CD8-positive, alpha-beta memory T cell (primary cell): Measurements from ENCODE around the gene GAS2L2. TPM values are rescaled to one million over a fixed set of nuclear protein-coding genes. Genes with fewer than 3 reads are reported as not detected.
"Not testable (repeated sequence)": the region's sequence is repeated elsewhere in the genome, so short reads cannot be mapped to it uniquely, and the experiment has no call there.

Source experiments
- CTCF ChIA-PET: fragments of 350-600 bp; sonication (Branson Sonifier 250); formaldehyde crosslinking; loops from one replicate; lab custom pipeline; 2021; ENCODE audit warnings: antibody characterized with exemption; lab: Charles Lee
- POLR2A ChIA-PET: fragments of 350-600 bp; sonication (Branson Sonifier 250); formaldehyde crosslinking; loops from one replicate; lab custom pipeline; 2021; ENCODE audit warnings: antibody characterized with exemption; lab: Charles Lee
- DNase-seq, 5 donors: peaks; one replicate each; pipeline versions ENCODE4 v3.0.0 to v3.0.0-alpha.2; 2020 to 2022; ENCODE audit warnings: mixed read lengths in 1 of 5
- H3K27ac ChIP-seq: one replicate; pipeline ENCODE4 v1.7.0; 2013; ENCODE audit warnings: low read depth, mild to moderate bottlenecking, low read length, moderate library complexity
- H3K27me3 ChIP-seq: 2 replicates; pipeline ENCODE4 v1.7.0; 2013; ENCODE audit warnings: low read length, mild to moderate bottlenecking; ENCODE audit not compliant: insufficient read depth, poor library complexity, severe bottlenecking
- H3K36me3 ChIP-seq: 2 replicates; pipeline ENCODE4 v1.7.0; 2013; ENCODE audit warnings: mild to moderate bottlenecking, low read length, moderate library complexity; ENCODE audit not compliant: insufficient read depth
- H3K4me1 ChIP-seq: 2 replicates; pipeline ENCODE4 v1.7.0; 2013; ENCODE audit warnings: mild to moderate bottlenecking, low read length, moderate library complexity; ENCODE audit not compliant: insufficient read depth
- H3K4me3 ChIP-seq: 2 replicates; pipeline ENCODE4 v1.7.0; 2013; ENCODE audit warnings: mild to moderate bottlenecking, low read length
- H3K9me3 ChIP-seq: 2 replicates; pipeline ENCODE4 v1.7.0; 2013; ENCODE audit warnings: mild to moderate bottlenecking, low read length
- H3K27ac Mint-ChIP-seq, 8 donors: one replicate each; pipeline ENCODE4 v1.8.0; 2020 to 2021; ENCODE audit warnings: mixed read lengths in 8 of 8, mild to moderate bottlenecking in 6 of 8, inconsistent platforms in 3 of 8, moderate library complexity in 3 of 8
- H3K27me3 Mint-ChIP-seq, 2 donors: one replicate each; pipeline ENCODE4 v1.8.0; 2020 to 2021; ENCODE audit warnings: mixed read lengths in 2 of 2, mild to moderate bottlenecking in 1 of 2, moderate library complexity in 1 of 2
- H3K36me3 Mint-ChIP-seq, 3 donors: one replicate each; pipeline ENCODE4 v1.8.0; 2020 to 2021; ENCODE audit warnings: mixed read lengths in 3 of 3, inconsistent platforms in 1 of 3, mild to moderate bottlenecking in 1 of 3
- H3K4me1 Mint-ChIP-seq, 3 donors: one replicate each; pipeline ENCODE4 v1.8.0; 2020 to 2021; ENCODE audit warnings: mixed read lengths in 3 of 3, inconsistent platforms in 1 of 3, mild to moderate bottlenecking in 1 of 3
- H3K4me3 Mint-ChIP-seq, 7 donors: one replicate each; pipeline ENCODE4 v1.8.0; 2020 to 2021; ENCODE audit warnings: mixed read lengths in 7 of 7, mild to moderate bottlenecking in 6 of 7, moderate library complexity in 4 of 7, inconsistent platforms in 2 of 7
- H3K9me3 Mint-ChIP-seq, 5 donors: one replicate each; pipeline ENCODE4 v1.8.0; 2020 to 2022; ENCODE audit warnings: mixed read lengths in 5 of 5, mild to moderate bottlenecking in 3 of 5, moderate library complexity in 2 of 5, inconsistent platforms in 1 of 5
- polyA plus RNA-seq: library from polyadenylated mRNA; unstranded; fragments of 300-500 nt; fragmentation: Illumina TruSeq; gene quantifications from one replicate; pipeline ENCODE4 v1.2.3, GENCODE V29; 2021
- total RNA-seq, 2 experiments: library from RNA; stranded (reverse); gene quantifications; one replicate each; pipeline ENCODE4 v1.2.3, GENCODE V29; 2021

GAS2L2 gene
- total and polyA plus RNA-seq, 3 experiments from 2014 or later: 0.07 TPM; not detected in 2

DNA sequence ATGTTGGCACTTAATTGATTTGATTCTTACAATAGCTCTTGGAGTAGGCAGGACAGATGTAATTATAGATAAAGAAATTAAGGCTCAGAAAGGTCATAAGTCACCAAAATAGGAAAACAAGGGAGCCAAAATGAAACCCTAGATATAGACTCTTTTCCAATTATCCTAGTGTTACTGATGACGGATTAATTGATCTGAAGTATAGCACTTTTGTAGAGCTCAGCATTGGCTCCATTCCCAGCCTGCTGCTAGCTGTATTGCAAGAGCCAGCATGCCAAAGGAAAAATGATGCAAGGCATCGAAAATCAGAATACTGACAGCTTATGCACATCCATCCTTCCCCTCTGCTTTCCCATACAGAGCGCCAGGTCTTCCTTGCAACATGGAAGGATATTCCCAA, 43.2 kb downstream of the GAS2L2 start:
- Mint-ChIP-seq H3K4me3 (no peak overlapping the region), H3K36me3 (peaks cover 0 to 58% (median 22%) of the 10 kb centered on the region in 3 donors), H3K9me3 (no peaks in the 10 kb centered on the region), H3K27ac (no peak overlapping the region), H3K27me3 (no peaks in the 10 kb centered on the region), H3K4me1 (peaks cover 15 to 28% (median 21%) of the 10 kb centered on the region in 3 donors)
- CTCF ChIA-PET: interaction anchor here (1.2 kb wide), 1 partner anchor 54 kb away, joined by 3 read pairs; no protein-coding TSS in a partner anchor
- H3K9me3 ChIP-seq: no peaks in the 10 kb centered on the region
- no peaks in the 10 kb centered on the region for H3K27me3 ChIP-seq
- H3K4me1 ChIP-seq: peaks cover 26% of the 10 kb centered on the region
- no peak for DNase-seq
- H3K27ac ChIP-seq: no peak overlapping the region
- no peak overlapping the region for H3K4me3 ChIP-seq
- H3K36me3 ChIP-seq: peaks cover 11% of the 10 kb centered on the region
- POLR2A ChIA-PET: no interaction called here

DNA sequence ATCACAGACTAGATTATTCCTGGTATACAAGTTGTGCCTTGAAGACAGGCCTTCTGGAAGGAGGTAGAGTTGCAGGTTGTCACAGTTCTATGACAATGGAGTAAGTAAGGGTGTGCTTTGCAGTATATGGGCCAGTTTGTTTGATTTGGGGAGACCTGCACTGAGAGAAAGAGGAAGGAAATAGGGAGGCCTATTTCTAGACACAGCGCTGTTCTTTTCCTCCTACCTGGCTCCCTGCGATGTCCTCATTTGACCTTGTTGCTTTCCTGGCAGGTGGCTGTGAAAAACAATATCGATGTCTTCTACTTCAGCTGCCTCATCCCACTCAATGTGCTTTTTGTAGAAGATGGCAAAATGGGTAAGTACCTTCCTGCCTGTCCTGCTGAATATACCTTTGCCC, 44.1 kb downstream of the GAS2L2 start:
- no peaks in the 10 kb centered on the region for H3K27me3 Mint-ChIP-seq
- Histone ChIP-seq H3K4me3 (no peak overlapping the region), H3K27me3 (no peaks in the 10 kb centered on the region), H3K4me1 (peaks cover 26% of the 10 kb centered on the region), H3K36me3 (peaks cover 11% of the 10 kb centered on the region), H3K9me3 (no peaks in the 10 kb centered on the region), H3K27ac (no peak overlapping the region)
- H3K36me3 Mint-ChIP-seq: peaks cover 0 to 64% (median 22%) of the 10 kb centered on the region in 3 donors
- H3K27ac Mint-ChIP-seq: peak overlapping the region in 2 of 8 donors; percentile 18 to 38
- ChIA-PET CTCF (interaction anchor here (1.2 kb wide), 1 partner anchor 55 kb away, joined by 3 read pairs; no protein-coding TSS in a partner anchor), POLR2A (no interaction called here)
- DNase-seq: no peak
- H3K4me3 Mint-ChIP-seq: no peak overlapping the region
- peaks cover 16 to 34% (median 21%) of the 10 kb centered on the region in 3 donors for H3K4me1 Mint-ChIP-seq
- H3K9me3 Mint-ChIP-seq: no peaks in the 10 kb centered on the region

DNA sequence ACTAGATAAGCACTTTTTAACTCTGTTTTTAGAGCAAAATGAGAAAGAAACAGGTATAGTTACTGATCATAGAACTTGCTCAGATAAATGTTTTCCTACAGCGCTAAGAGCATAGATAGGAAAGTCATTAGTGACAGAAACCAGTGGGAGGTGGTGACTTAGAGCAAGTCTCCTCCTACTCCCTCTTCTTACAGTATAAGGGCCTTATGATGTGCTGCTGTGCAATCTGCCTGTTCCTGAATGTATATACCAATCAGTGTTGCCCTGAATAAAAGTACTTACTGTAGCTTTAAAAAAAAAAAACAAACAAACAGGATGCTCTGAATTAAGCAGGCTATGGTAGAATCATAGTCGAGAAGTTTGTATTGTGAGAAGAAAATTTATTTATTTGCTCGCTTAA, 44.9 kb downstream of the GAS2L2 start:
- Mint-ChIP-seq H3K4me3 (no peak overlapping the region), H3K9me3 (no peaks in the 10 kb centered on the region), H3K27me3 (no peaks in the 10 kb centered on the region), H3K4me1 (peaks cover 16 to 35% (median 21%) of the 10 kb centered on the region in 3 donors), H3K27ac (peak overlapping the region in 1 of 8 donors; percentile 6), H3K36me3 (peaks cover 0 to 68% (median 23%) of the 10 kb centered on the region in 3 donors)
- Histone ChIP-seq H3K9me3 (no peaks in the 10 kb centered on the region), H3K36me3 (peaks cover 11% of the 10 kb centered on the region), H3K4me1 (peaks cover 18% of the 10 kb centered on the region), H3K27me3 (no peaks in the 10 kb centered on the region), H3K4me3 (no peak overlapping the region), H3K27ac (no peak overlapping the region)
- DNase-seq: no peak
- ChIA-PET POLR2A (no interaction called here), CTCF (no interaction called here)

DNA sequence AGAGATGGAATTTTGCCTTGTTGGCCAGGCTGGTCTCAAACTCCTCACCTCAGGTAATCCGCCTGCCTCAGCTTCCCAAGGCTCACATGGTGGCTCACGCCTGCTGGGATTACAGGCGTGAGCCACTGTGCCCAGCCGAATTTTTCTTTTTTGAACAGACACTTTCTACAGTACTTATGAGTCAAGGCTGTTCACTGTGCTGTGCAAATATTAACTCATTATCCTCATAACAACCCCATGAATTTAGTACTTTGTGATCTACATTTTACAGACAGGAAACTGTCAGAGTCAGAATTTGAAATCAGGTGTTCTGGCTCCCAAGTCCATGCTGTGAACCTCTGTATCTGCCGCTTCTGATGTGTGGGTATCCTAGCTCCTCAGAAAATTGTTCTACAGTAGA, 47.3 kb downstream of the GAS2L2 start:
- peaks cover 0 to 3% (median 0%) of the 10 kb centered on the region in 5 donors for H3K9me3 Mint-ChIP-seq
- Histone ChIP-seq H3K4me3 (no peak overlapping the region), H3K36me3 (peaks cover 6% of the 10 kb centered on the region), H3K9me3 (no peaks in the 10 kb centered on the region), H3K27me3 (no peaks in the 10 kb centered on the region), H3K4me1 (peaks cover 6% of the 10 kb centered on the region), H3K27ac (no peak overlapping the region)
- peak overlapping the region in 4 of 8 donors; percentile 18 to 78 (median 38) for H3K27ac Mint-ChIP-seq
- H3K36me3 Mint-ChIP-seq: peaks cover 9 to 73% (median 20%) of the 10 kb centered on the region in 3 donors
- H3K4me3 Mint-ChIP-seq: no peak overlapping the region
- DNase-seq: no peak
- H3K4me1 Mint-ChIP-seq: peaks cover 15 to 40% (median 17%) of the 10 kb centered on the region in 3 donors
- CTCF ChIA-PET: no interaction called here
- POLR2A ChIA-PET: no interaction called here
- no peaks in the 10 kb centered on the region for H3K27me3 Mint-ChIP-seq

DNA sequence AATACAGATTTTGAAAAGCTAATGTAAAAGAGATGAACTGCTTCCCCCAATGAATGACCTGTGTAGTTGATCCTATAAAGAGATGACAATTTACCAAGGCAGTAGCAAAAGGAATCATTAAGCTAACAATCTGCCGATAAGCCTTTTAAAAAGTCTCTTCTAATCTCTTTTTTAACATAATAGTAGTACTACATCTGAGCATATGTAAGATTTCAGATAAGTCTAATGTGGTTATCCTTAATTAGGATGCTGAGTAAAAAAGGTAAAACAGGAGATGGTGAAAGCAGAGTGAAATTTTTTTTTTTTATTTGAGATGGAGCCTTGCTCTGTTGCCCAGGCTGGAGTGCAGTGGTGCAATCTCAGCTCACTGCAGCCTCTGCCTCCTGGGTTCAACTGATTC, 47.8 kb downstream of the GAS2L2 start:
- Histone ChIP-seq H3K27ac (no peak overlapping the region), H3K9me3 (no peaks in the 10 kb centered on the region), H3K4me1 (peaks cover 6% of the 10 kb centered on the region), H3K27me3 (no peaks in the 10 kb centered on the region), H3K4me3 (no peak overlapping the region), H3K36me3 (peaks cover 1% of the 10 kb centered on the region)
- Mint-ChIP-seq H3K4me3 (no peak overlapping the region), H3K27me3 (no peaks in the 10 kb centered on the region), H3K4me1 (peaks cover 15 to 40% (median 17%) of the 10 kb centered on the region in 3 donors), H3K9me3 (peaks cover 0 to 3% (median 0%) of the 10 kb centered on the region in 5 donors), H3K36me3 (peaks cover 9 to 71% (median 16%) of the 10 kb centered on the region in 3 donors), H3K27ac (no peak overlapping the region)
- POLR2A ChIA-PET: no interaction called here
- CTCF ChIA-PET: no interaction called here
- DNase-seq: no peak

DNA sequence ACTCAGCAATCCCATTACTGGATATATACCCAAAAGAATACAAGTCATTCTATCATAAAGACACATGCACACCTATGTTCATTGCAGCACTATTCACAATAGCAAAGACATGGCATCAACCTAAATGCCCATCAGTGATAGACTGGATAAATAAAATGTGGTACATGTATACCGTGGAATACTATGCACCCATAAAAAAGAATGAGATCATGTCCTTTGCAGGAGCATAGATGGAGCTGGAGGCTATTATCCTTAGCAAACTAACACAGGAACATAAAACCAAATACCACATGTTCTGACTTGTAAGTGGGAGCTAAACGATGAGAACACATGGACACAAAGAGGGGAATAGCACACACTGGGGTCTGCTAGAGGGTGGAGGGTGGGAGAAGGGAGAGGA, 49.7 kb downstream of the GAS2L2 start:
- peaks cover 7 to 32% (median 12%) of the 10 kb centered on the region in 3 donors for H3K4me1 Mint-ChIP-seq
- CTCF ChIA-PET: interaction anchor here (1.1 kb wide), 1 partner anchor 61 kb away, joined by 4 read pairs; no protein-coding TSS in a partner anchor
- H3K4me3 ChIP-seq, H3K27me3 ChIP-seq, H3K9me3 Mint-ChIP-seq, H3K4me3 Mint-ChIP-seq, H3K36me3 ChIP-seq, H3K4me1 ChIP-seq, POLR2A ChIA-PET, DNase-seq, H3K9me3 ChIP-seq, H3K27ac ChIP-seq, H3K27me3 Mint-ChIP-seq: not testable (repeated sequence)
- H3K27ac Mint-ChIP-seq: peak overlapping the region in 2 of 8 donors; percentile 29 to 33
- peaks cover 9 to 66% (median 11%) of the 10 kb centered on the region in 3 donors for H3K36me3 Mint-ChIP-seq

DNA sequence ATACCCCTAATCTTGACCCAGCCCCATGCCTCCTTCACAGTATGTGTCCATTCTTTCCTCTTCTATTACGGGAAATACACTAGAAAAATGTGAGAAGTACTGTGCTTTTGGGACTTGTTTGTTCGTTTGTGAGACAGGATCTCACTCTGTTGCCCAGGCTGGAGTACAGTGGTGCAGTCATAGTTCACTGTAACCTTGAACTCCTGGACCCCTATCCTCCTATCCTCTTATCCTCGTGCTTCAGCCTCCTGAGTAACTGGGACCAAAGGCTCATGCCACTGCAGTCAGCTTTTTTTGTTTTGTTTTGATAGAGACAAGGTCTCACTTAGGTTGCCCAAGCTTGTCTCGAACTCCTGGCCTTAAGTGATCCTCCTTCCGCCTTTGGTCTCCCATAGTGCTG, 51.5 kb downstream of the GAS2L2 start:
- H3K4me1 Mint-ChIP-seq: peaks cover 5 to 21% (median 7%) of the 10 kb centered on the region in 3 donors

DNA sequence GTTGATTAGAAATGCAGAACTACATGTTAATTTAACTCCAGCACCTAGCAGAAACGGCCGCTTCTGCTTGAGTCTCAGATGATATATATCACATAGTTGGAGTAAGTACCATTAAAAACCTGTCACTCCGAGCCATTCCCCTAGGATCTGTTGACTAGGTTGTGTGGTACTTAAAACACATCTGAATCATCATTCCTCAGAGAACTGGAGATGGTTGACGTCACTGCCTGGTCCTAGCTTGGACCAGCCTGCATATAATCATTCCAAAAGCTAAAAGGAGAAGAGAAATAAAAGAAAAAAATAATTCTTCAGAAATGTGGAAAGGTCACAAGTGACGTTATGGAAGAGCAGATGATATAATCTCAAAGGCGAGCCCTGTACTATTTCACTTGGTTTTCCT, 52.9 kb downstream of the GAS2L2 start:
- no peaks in the 10 kb centered on the region for H3K27me3 Mint-ChIP-seq
- CTCF ChIA-PET: no interaction called here
- Histone ChIP-seq H3K36me3 (peaks cover 9% of the 10 kb centered on the region), H3K27ac (no peak overlapping the region), H3K4me3 (no peak overlapping the region), H3K4me1 (no peaks in the 10 kb centered on the region), H3K27me3 (no peaks in the 10 kb centered on the region), H3K9me3 (no peaks in the 10 kb centered on the region)
- DNase-seq: no peak
- peak overlapping the region in 1 of 8 donors; percentile 7 for H3K27ac Mint-ChIP-seq
- H3K36me3 Mint-ChIP-seq: peaks cover 9 to 71% (median 15%) of the 10 kb centered on the region in 3 donors
- no peak overlapping the region for H3K4me3 Mint-ChIP-seq
- POLR2A ChIA-PET: no interaction called here
- peaks cover 4 to 14% (median 4%) of the 10 kb centered on the region in 3 donors for H3K4me1 Mint-ChIP-seq
- peaks cover 0 to 3% (median 0%) of the 10 kb centered on the region in 5 donors for H3K9me3 Mint-ChIP-seq

More for the DNA sequence above, 51.5 kb downstream of the GAS2L2 start:
- no peak overlapping the region for H3K4me3 ChIP-seq
- Mint-ChIP-seq H3K27ac (peak overlapping the region in 1 of 8 donors; percentile 64), H3K36me3 (peaks cover 9 to 70% (median 11%) of the 10 kb centered on the region in 3 donors), H3K27me3 (no peaks in the 10 kb centered on the region), H3K9me3 (peaks cover 0 to 3% (median 0%) of the 10 kb centered on the region in 5 donors), H3K4me3 (no peak overlapping the region)
- H3K9me3 ChIP-seq: no peaks in the 10 kb centered on the region
- ChIA-PET POLR2A (no interaction called here), CTCF (no interaction called here)
- H3K27me3 ChIP-seq: no peaks in the 10 kb centered on the region
- H3K36me3 ChIP-seq: peaks cover 3% of the 10 kb centered on the region
- no peak for DNase-seq
- H3K27ac ChIP-seq: no peak overlapping the region
- no peaks in the 10 kb centered on the region for H3K4me1 ChIP-seq
